Measurements from ENCODE around the gene PARP15. TPM values are rescaled to one million over a fixed set of nuclear protein-coding genes. Genes with fewer than 3 reads are reported as not detected.

Gene PARP15
- total RNA-seq, 1 donor from 2014 or later: 0.08 TPM

GRCh38 chr3:122568755-122569154, 8.7 kb upstream of the PARP15 start:
- DNase-seq (ENCODE audit: low read depth): no peak

- DNase-seq (ENCODE audit: low read depth): no peak
Observed at GRCh38 chr3:122572940-122573412, 4.5 kb upstream of the PARP15 start.

GRCh38 chr3:122576174-122576940, 1.1 kb upstream of the PARP15 start:
- peak; percentile 26 for DNase-seq (ENCODE audit: low read depth)

- peak; percentile 24 for DNase-seq (ENCODE audit: low read depth)
Observed at GRCh38 chr3:122578069-122578740, 755 bp downstream of the PARP15 start.

GRCh38 chr3:122580470-122580869, 3.0 kb downstream of the PARP15 start:
- DNase-seq (ENCODE audit: low read depth): no peak

- DNase-seq (ENCODE audit: low read depth): no peak
Observed at GRCh38 chr3:122581622-122582021, 4.2 kb downstream of the PARP15 start.

GRCh38 chr3:122582390-122582789, 4.9 kb downstream of the PARP15 start:
- DNase-seq (ENCODE audit: low read depth): no peak

- no peak for DNase-seq (ENCODE audit: low read depth)
Observed at GRCh38 chr3:122586098-122586497, 8.6 kb downstream of the PARP15 start.

GRCh38 chr3:122586773-122587485, 9.5 kb downstream of the PARP15 start:
- no peak for DNase-seq (ENCODE audit: low read depth)

GRCh38 chr3:122587572-122587971, 10.1 kb downstream of the PARP15 start:
- DNase-seq (ENCODE audit: low read depth): no peak

- no peak for DNase-seq (ENCODE audit: low read depth)
Observed at GRCh38 chr3:122589297-122589696, 11.8 kb downstream of the PARP15 start.

GRCh38 chr3:122590610-122591009, 13.2 kb downstream of the PARP15 start:
- DNase-seq (ENCODE audit: low read depth): no peak

- no peak for DNase-seq (ENCODE audit: low read depth)
Observed at GRCh38 chr3:122594025-122594424, 16.6 kb downstream of the PARP15 start.

- DNase-seq (ENCODE audit: low read depth): no peak
Observed at GRCh38 chr3:122598151-122598550, 20.7 kb downstream of the PARP15 start.

- DNase-seq (ENCODE audit: low read depth): no peak
Observed at GRCh38 chr3:122598556-122598955, 21.1 kb downstream of the PARP15 start.

GRCh38 chr3:122602011-122602710, 24.7 kb downstream of the PARP15 start:
- no peak for DNase-seq (ENCODE audit: low read depth)

- DNase-seq (ENCODE audit: low read depth): no peak
Observed at GRCh38 chr3:122603056-122603455, 25.6 kb downstream of the PARP15 start.

- no peak for DNase-seq (ENCODE audit: low read depth)
Observed at GRCh38 chr3:122606330-122606729, 28.9 kb downstream of the PARP15 start.

- no peak for DNase-seq (ENCODE audit: low read depth)
Observed at GRCh38 chr3:122608916-122609315, 31.5 kb downstream of the PARP15 start.

- peak; percentile 63 for DNase-seq (ENCODE audit: low read depth)
Observed at GRCh38 chr3:122609798-122610559, 32.5 kb downstream of the PARP15 start.

GRCh38 chr3:122612696-122613095, 35.2 kb downstream of the PARP15 start:
- no peak for DNase-seq (ENCODE audit: low read depth)

All from myocyte (in vitro differentiated cells).